HepG2 (cell line): ENCODE data around the gene MS4A6E. TPM values are rescaled to one million over a fixed set of nuclear protein-coding genes. Genes with fewer than 3 reads are reported as not detected.

Experiments
- ATAC-seq: fragments of 200-7000 bp; cut with Tn5 transposase; 3 replicates; pipeline ENCODE4 v1.9.1; 2020; ENCODE audit warnings: mild to moderate bottlenecking, moderate library complexity
- BruUV-seq: library from RNA; stranded (reverse); fragments of 400-500 nt; replicated peaks from 2 replicates; lab custom pipeline; 2021; lab: Mats Ljungman, UMichigan
- CTCF ChIA-PET: fragments of 300-600 bp; formaldehyde crosslinking; extraction: SDS; loops from one replicate; lab custom pipeline; 2021; ENCODE audit warnings: low total read pairs, inconsistent platforms, low intra/inter-chr PET ratio; lab: Yijun Ruan, JAX
- POLR2A ChIA-PET: fragments of 350-600 bp; sonication (Branson Sonifier 250); formaldehyde crosslinking; loops from one replicate; lab custom pipeline; 2020; ENCODE audit warnings: antibody characterized with exemption, inconsistent platforms; lab: Yijun Ruan, JAX
- DNase-seq: peaks from one replicate; pipeline ENCODE4 v3.0.0-alpha.2; 2015; ENCODE audit warnings: low spot score
- FAIRE-seq: peaks from 3 replicates; lab custom pipeline; 2011; peaks lifted over from hg19 to GRCh38; lab: Jason Lieb, UNC
- H2AFZ ChIP-seq: one replicate; pipeline ENCODE4 v1.6.1; 2011; ENCODE audit warnings: low read length, inconsistent platforms
- H3K27ac ChIP-seq: fragments of 300-600 bp; 3 replicates; pipeline ENCODE4 v1.8.0; 2011; ENCODE audit warnings: mixed run types, mild to moderate bottlenecking, mixed read lengths, low read length, inconsistent platforms; ENCODE audit not compliant: insufficient read depth; ENCODE audit errors: extremely low read length
- H3K27me3 ChIP-seq, 2 experiments: fragments of 200-600 bp in 1 of 2; 2 replicates in 1 of 2; 3 replicates in 1 of 2; pipeline versions ENCODE4 v1.6.0 to v1.8.0; 2011; ENCODE audit warnings: low read length in 2 of 2, mild to moderate bottlenecking in 2 of 2, moderate library complexity in 2 of 2, inconsistent platforms in 1 of 2; ENCODE audit not compliant: insufficient read depth in 2 of 2, control insufficient read depth in 1 of 2
- H3K36me3 ChIP-seq, 2 experiments: fragments of 200-600 bp in 1 of 2; replicated peaks in 1 of 2; 2 replicates in 1 of 2; 3 replicates in 1 of 2; pipeline versions ENCODE4 v1.5.1 to v1.8.0; 2011; ENCODE audit warnings: low read length in 2 of 2, inconsistent platforms in 1 of 2; ENCODE audit not compliant: insufficient read depth in 2 of 2, control insufficient read depth in 1 of 2
- H3K4me1 ChIP-seq: 2 replicates; pipeline ENCODE4 v1.5.1; 2012; ENCODE audit warnings: low read length, inconsistent platforms; ENCODE audit not compliant: insufficient read depth
- H3K4me2 ChIP-seq: 2 replicates; pipeline ENCODE4 v1.6.0; 2011; ENCODE audit warnings: low read depth, low read length, inconsistent platforms
- H3K4me3 ChIP-seq, 3 experiments: fragments of 200-600 bp in 1 of 3; sonication (generic), shearing (Covaris generic) in 1 of 3; replicated peaks in 1 of 3; 2 replicates each; pipeline ENCODE4 v1.5.1; 2011 to 2016; ENCODE audit warnings: low read length in 3 of 3, inconsistent platforms in 2 of 3, low read depth in 2 of 3, mild to moderate bottlenecking in 2 of 3, control low read depth in 1 of 3, mixed read lengths in 1 of 3; ENCODE audit not compliant: insufficient read depth in 1 of 3
- H3K79me2 ChIP-seq: one replicate; pipeline ENCODE4 v1.6.1; 2011; ENCODE audit warnings: low read length, inconsistent platforms; ENCODE audit not compliant: insufficient read depth
- H3K9ac ChIP-seq: 2 replicates; pipeline ENCODE4 v1.6.0; 2011; ENCODE audit warnings: mild to moderate bottlenecking, low read depth, low read length, inconsistent platforms; ENCODE audit not compliant: insufficient read depth
- H3K9me3 ChIP-seq: 2 replicates; pipeline ENCODE4 v1.5.1; 2012; ENCODE audit warnings: mild to moderate bottlenecking, low read length
- H4K20me1 ChIP-seq: 2 replicates; pipeline ENCODE4 v1.6.0; 2011; ENCODE audit warnings: inconsistent platforms, mild to moderate bottlenecking, low read length, moderate library complexity; ENCODE audit not compliant: insufficient read depth
- FOSL2 ChIP-seq: sonication (generic); formaldehyde crosslinking; IDR thresholded peaks from 2 replicates; pipeline ENCODE4 v1.4.0; 2020; ENCODE audit warnings: missing genetic modification reagents
- GPN1 ChIP-seq: sonication (generic); formaldehyde crosslinking; IDR thresholded peaks from 2 replicates; pipeline ENCODE4 v1.5.1; 2020; ENCODE audit warnings: missing genetic modification reagents, borderline replicate concordance
- PRMT3 ChIP-seq: sonication (generic); formaldehyde crosslinking; IDR thresholded peaks from 2 replicates; pipeline ENCODE4 v1.8.1; 2022; ENCODE audit warnings: low read depth, mild to moderate bottlenecking, moderate library complexity, missing genetic modification reagents, borderline replicate concordance
- ZNF329 ChIP-seq: sonication (generic); formaldehyde crosslinking; IDR thresholded peaks from 2 replicates; pipeline ENCODE4 v1.9.0; 2021; ENCODE audit warnings: low read depth, mild to moderate bottlenecking, missing genetic modification reagents
- ZNF883 ChIP-seq: sonication (generic); formaldehyde crosslinking; IDR thresholded peaks from 2 replicates; pipeline ENCODE4 v1.5.1; 2020; ENCODE audit warnings: mild to moderate bottlenecking, missing genetic modification reagents; ENCODE audit errors: not compliant biosample characterization
- ZSCAN21 ChIP-seq: sonication (generic); formaldehyde crosslinking; IDR thresholded peaks from 2 replicates; pipeline ENCODE4 v1.8.0; 2022; ENCODE audit warnings: mild to moderate bottlenecking, missing genetic modification reagents, moderate library complexity, borderline replicate concordance
- WGBS: methylation state at CpG from one replicate; pipeline ENCODE4 v1.1.6; 2017; ENCODE audit warnings: low lambda C conversion rate; 5-methylcytosine and 5-hydroxymethylcytosine counted together
- in situ Hi-C: cut with HindIII; loops from 2 replicates; pipeline ENCODE4 v1.10.0; 2017; ENCODE audit warnings: low pct_unique_long_range_greater_than_20kb; ENCODE audit not compliant: extremely low pct_ligation_motif_present
- intact Hi-C: fragments of 100-400 bp; cut with micrococcal nuclease; formaldehyde crosslinking; loops from one replicate; pipeline ENCODE4 v1.10.0; 2022; ENCODE audit not compliant: unreplicated experiment
- polyA plus RNA-seq, 8 experiments: library from polyadenylated mRNA; depleted of rRNA in 3 of 8; stranded (reverse) in 7 of 8; unstranded in 1 of 8; fragments of >200 nt; fragmentation: Illumina TruSeq in 4 of 8; extraction: Trizol in 4 of 8; gene quantifications; 2 replicates each; pipeline versions ENCODE4 v1.2.1 to v1.2.3, GENCODE V29; 2011 to 2016; ENCODE audit warnings: low read depth in 4 of 8, missing spikeins in 1 of 8, mixed read lengths in 1 of 8; ENCODE audit not compliant: insufficient read depth in 1 of 8
- total RNA-seq, 5 experiments: library from RNA; depleted of rRNA; stranded (reverse); fragments of >200 nt; fragmentation: Illumina TruSeq; extraction: Trizol; gene quantifications; 2 replicates each; pipeline ENCODE4 v1.2.3, GENCODE V29; 2016; ENCODE audit warnings: low read depth in 1 of 5
- TF ChIP-seq, protein P1 (sequence below), 2 experiments: sonication (generic) in 1 of 2; formaldehyde crosslinking in 1 of 2; IDR thresholded peaks; 2 replicates each; pipeline versions ENCODE4 v1.6.1 to v1.9.0; 2014 to 2022; ENCODE audit warnings: antibody characterized with exemption in 1 of 2, borderline replicate concordance in 1 of 2, inconsistent platforms in 1 of 2, low read depth in 1 of 2, missing genetic modification reagents in 1 of 2
- TF ChIP-seq, protein P2 (sequence below): sonication (generic); formaldehyde crosslinking; IDR thresholded peaks from 2 replicates; pipeline ENCODE4 v1.5.0; 2020; ENCODE audit warnings: missing genetic modification reagents

Gene MS4A6E
- total and polyA plus RNA-seq, 2 of the 13 experiments (the other 11 are each of a cell fraction or from before 2014, with no cell fraction given), result not detected

DNA sequence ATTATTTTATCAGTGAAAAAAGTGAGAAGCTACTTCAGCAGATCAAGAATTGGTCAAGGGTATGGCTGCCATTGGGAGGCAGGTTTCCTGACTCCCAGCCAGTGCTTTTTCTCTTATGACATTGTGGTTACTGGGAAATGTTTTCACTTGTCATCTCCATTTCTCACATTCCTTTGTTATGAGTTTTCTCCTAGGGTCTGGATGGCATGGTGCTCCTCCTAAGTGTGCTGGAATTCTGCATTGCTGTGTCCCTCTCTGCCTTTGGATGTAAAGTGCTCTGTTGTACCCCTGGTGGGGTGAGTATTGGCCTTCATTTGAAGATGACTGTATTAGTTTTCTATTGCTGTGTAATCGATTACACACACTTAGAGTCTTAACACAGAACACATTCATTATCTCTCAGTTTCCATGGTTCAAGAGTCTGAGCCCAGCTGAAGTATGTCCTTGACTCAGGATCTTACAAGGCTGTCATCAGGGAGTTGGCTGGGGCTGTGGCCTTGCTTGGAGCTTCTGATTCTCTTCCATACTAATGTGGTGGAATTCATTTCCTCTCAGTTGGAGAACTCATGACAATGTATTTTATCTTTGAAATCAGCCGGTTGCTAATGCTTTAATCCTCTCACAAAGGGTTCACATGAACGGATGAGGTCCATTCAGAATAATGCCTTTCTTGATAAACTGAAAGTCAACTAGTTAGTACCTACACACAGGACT lies 21.0 kb upstream of the MS4A6E start:
- no peaks in the 10 kb centered on the region; a peak in 1 of 5 replicates for H3K27me3 ChIP-seq
- no peak overlapping the region for H2AFZ ChIP-seq
- DNase-seq (no peak), ATAC-seq (no peak), FAIRE-seq (no peak)
- no peak overlapping the region for H3K4me2 ChIP-seq
- H3K27ac ChIP-seq, result no peak overlapping the region
- H3K9ac ChIP-seq, result no peak overlapping the region
- ChIA-PET POLR2A (no interaction called here), CTCF (no interaction called here)
- no peaks in the 10 kb centered on the region for H3K4me1 ChIP-seq
- no TSS peak for BruUV-seq
- H4K20me1 ChIP-seq, result no peaks in the 10 kb centered on the region
- intact Hi-C loops, result no loop called here
- H3K9me3 ChIP-seq, result no peaks in the 10 kb centered on the region
- no peaks in the 10 kb centered on the region for H3K79me2 ChIP-seq
- no peak overlapping the region for H3K4me3 ChIP-seq
- no peak for TF ChIP-seq GPN1 (CRISPR knock-in tag)
- no peak for TF ChIP-seq ZNF883 (CRISPR knock-in tag)
- TF ChIP-seq, protein P1, sequence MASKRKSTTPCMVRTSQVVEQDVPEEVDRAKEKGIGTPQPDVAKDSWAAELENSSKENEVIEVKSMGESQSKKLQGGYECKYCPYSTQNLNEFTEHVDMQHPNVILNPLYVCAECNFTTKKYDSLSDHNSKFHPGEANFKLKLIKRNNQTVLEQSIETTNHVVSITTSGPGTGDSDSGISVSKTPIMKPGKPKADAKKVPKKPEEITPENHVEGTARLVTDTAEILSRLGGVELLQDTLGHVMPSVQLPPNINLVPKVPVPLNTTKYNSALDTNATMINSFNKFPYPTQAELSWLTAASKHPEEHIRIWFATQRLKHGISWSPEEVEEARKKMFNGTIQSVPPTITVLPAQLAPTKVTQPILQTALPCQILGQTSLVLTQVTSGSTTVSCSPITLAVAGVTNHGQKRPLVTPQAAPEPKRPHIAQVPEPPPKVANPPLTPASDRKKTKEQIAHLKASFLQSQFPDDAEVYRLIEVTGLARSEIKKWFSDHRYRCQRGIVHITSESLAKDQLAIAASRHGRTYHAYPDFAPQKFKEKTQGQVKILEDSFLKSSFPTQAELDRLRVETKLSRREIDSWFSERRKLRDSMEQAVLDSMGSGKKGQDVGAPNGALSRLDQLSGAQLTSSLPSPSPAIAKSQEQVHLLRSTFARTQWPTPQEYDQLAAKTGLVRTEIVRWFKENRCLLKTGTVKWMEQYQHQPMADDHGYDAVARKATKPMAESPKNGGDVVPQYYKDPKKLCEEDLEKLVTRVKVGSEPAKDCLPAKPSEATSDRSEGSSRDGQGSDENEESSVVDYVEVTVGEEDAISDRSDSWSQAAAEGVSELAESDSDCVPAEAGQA (IDR thresholded peaks at IDR 0.05; ENCODE audit: low read depth), result no peak
- TF ChIP-seq, protein P1 (CRISPR knock-in tag; IDR thresholded peaks at IDR 0.05; ENCODE audit: borderline replicate concordance), result no peak
- TF ChIP-seq ZSCAN21 (CRISPR knock-in tag), result no peak
- TF ChIP-seq PRMT3, result no peak
- TF ChIP-seq, protein P2, sequence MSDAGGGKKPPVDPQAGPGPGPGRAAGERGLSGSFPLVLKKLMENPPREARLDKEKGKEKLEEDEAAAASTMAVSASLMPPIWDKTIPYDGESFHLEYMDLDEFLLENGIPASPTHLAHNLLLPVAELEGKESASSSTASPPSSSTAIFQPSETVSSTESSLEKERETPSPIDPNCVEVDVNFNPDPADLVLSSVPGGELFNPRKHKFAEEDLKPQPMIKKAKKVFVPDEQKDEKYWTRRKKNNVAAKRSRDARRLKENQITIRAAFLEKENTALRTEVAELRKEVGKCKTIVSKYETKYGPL, result no peak
- TF ChIP-seq FOSL2 (CRISPR knock-in tag), result no peak
- no peak for TF ChIP-seq ZNF329 (CRISPR knock-in tag)
- H3K36me3 ChIP-seq, result no peaks in the 10 kb centered on the region
- in situ Hi-C loops, result no loop called here
- WGBS, result 2% methylated on average over 3 of the region's 3 CpGs
